HCT116 (cell line): ENCODE measurements around the gene CRTC1. TPM values are rescaled to one million over a fixed set of nuclear protein-coding genes. Genes with fewer than 3 reads are reported as not detected.

Source experiments
- ATAC-seq: fragments of 200-7000 bp; cut with Tn5 transposase; 2 replicates; pipeline ENCODE4 v1.9.1; 2020; ENCODE audit warnings: mild to moderate bottlenecking, moderate library complexity
- BruUV-seq: library from RNA; stranded (reverse); fragments of 400-500 nt; replicated peaks from 2 replicates; lab custom pipeline; 2021; lab: Mats Ljungman, UMichigan
- CTCF ChIA-PET: fragments of 300-600 bp; sonication (Branson Sonifier 250); formaldehyde crosslinking; loops from one replicate; lab custom pipeline; 2021; ENCODE audit warnings: antibody characterized with exemption; lab: Charles Lee
- POLR2A ChIA-PET: fragments of 300-600, 350-600 bp; sonication (Branson Sonifier 250); formaldehyde crosslinking; loops from one replicate; lab custom pipeline; 2021; ENCODE audit warnings: antibody characterized with exemption; lab: Charles Lee
- RAD21 ChIA-PET, 2 experiments: fragments of 300-600 bp; sonication (Branson Sonifier 250); formaldehyde crosslinking; loops; one replicate each; lab custom pipeline; 2023; ENCODE audit warnings: low total read pairs in 2 of 2; ENCODE audit not compliant: uncharacterized antibody in 2 of 2, unreplicated experiment in 2 of 2, low non-redundant PET in 1 of 2; lab: Charles Lee
- DNase-seq: peaks from one replicate; pipeline ENCODE4 v3.0.0-alpha.2; 2010; ENCODE audit warnings: low read depth, low spot score
- H2AFZ ChIP-seq: fragments of 200-600 bp; shearing (Covaris generic), sonication (generic); 2 replicates; pipeline ENCODE4 v1.6.1; 2017; ENCODE audit warnings: low read depth, mixed run types, mixed read lengths, antibody characterized with exemption, low read length; ENCODE audit not compliant: poor library complexity, severe bottlenecking
- H3K27ac ChIP-seq: 2 replicates; pipeline ENCODE4 v1.5.1; 2012; ENCODE audit warnings: low read depth, low read length
- H3K27me3 ChIP-seq: fragments of 200-600 bp; sonication (generic); 2 replicates; pipeline ENCODE4 v1.6.1; 2016; ENCODE audit warnings: mixed run types, low read length, mixed read lengths; ENCODE audit not compliant: insufficient read depth
- H3K36me3 ChIP-seq, 2 experiments: fragments of 200-500 bp in 1 of 2; fragments of 200-600 bp in 1 of 2; sonication (Bioruptor generic) in 1 of 2; sonication (generic) in 1 of 2; 2 replicates each; pipeline versions ENCODE4 v1.5.1 to v1.6.1; 2014 to 2016; ENCODE audit warnings: low read length in 2 of 2, inconsistent platforms in 1 of 2, mixed read lengths in 1 of 2, mixed run types in 1 of 2; ENCODE audit not compliant: insufficient read depth in 2 of 2, control insufficient read depth in 1 of 2
- H3K4me1 ChIP-seq, 2 experiments: fragments of 200-600 bp in 1 of 2; sonication (generic) in 1 of 2; 2 replicates each; pipeline versions ENCODE4 v1.5.1 to v1.6.1; 2012 to 2017; ENCODE audit warnings: low read length in 2 of 2, inconsistent platforms in 1 of 2, mild to moderate bottlenecking in 1 of 2, mixed read lengths in 1 of 2, mixed run types in 1 of 2, moderate library complexity in 1 of 2; ENCODE audit not compliant: insufficient read depth in 2 of 2, control insufficient read depth in 1 of 2
- H3K4me2 ChIP-seq: fragments of 200-600 bp; sonication (generic); 2 replicates; pipeline ENCODE4 v1.6.1; 2017; ENCODE audit warnings: mixed run types, low read length, mixed read lengths
- H3K4me3 ChIP-seq, 2 experiments: fragments of 200-600 bp in 1 of 2; sonication (generic) in 1 of 2; replicated peaks in 1 of 2; 2 replicates each; pipeline ENCODE4 v1.5.1; 2011 to 2016; ENCODE audit warnings: low read length in 2 of 2, control low read depth in 1 of 2, low read depth in 1 of 2, mild to moderate bottlenecking in 1 of 2, mixed read lengths in 1 of 2, mixed run types in 1 of 2
- H3K79me2 ChIP-seq: fragments of 200-600 bp; sonication (generic); 2 replicates; pipeline ENCODE4 v1.6.1; 2017; ENCODE audit warnings: mild to moderate bottlenecking, mixed run types, low read length, moderate library complexity, mixed read lengths; ENCODE audit not compliant: insufficient read depth
- H3K9ac ChIP-seq: fragments of 200-600 bp; sonication (generic); 2 replicates; pipeline ENCODE4 v1.6.1; 2016; ENCODE audit warnings: low read length, mixed read lengths
- H3K9me2 ChIP-seq: fragments of 200-600 bp; sonication (generic), shearing (Covaris generic); 2 replicates; pipeline ENCODE4 v1.6.1; 2017; ENCODE audit warnings: mixed run types, mild to moderate bottlenecking, moderate library complexity; ENCODE audit not compliant: insufficient read depth
- H3K9me3 ChIP-seq, 2 experiments: fragments of 200-500 bp in 1 of 2; fragments of 200-600 bp in 1 of 2; sonication (Bioruptor generic) in 1 of 2; sonication (generic) in 1 of 2; 2 replicates each; pipeline ENCODE4 v1.6.1; 2014 to 2017; ENCODE audit warnings: low read length in 2 of 2, mixed read lengths in 2 of 2, inconsistent platforms in 1 of 2, low read depth in 1 of 2, mild to moderate bottlenecking in 1 of 2, mixed run types in 1 of 2, moderate library complexity in 1 of 2; ENCODE audit not compliant: control insufficient read depth in 1 of 2, insufficient read depth in 1 of 2
- H4K20me1 ChIP-seq: fragments of 200-600 bp; sonication (generic), shearing (Covaris generic); 2 replicates; pipeline ENCODE4 v1.6.1; 2017; ENCODE audit warnings: mixed run types, mild to moderate bottlenecking, moderate library complexity; ENCODE audit not compliant: insufficient read depth
- SIN3A ChIP-seq: IDR thresholded peaks from 2 replicates; pipeline ENCODE4 v1.6.1; 2012; ENCODE audit warnings: low read depth
- intact Hi-C: fragments of 100-400 bp; cut with micrococcal nuclease; formaldehyde crosslinking; loops from 2 replicates; pipeline ENCODE4 v1.10.0; 2022
- total RNA-seq: library from RNA; stranded (reverse); gene quantifications from one replicate; pipeline ENCODE4 v1.2.1, GENCODE V29; 2021; ENCODE audit not compliant: unreplicated experiment
- TF ChIP-seq, protein P1 (sequence below): IDR thresholded peaks from 2 replicates; pipeline ENCODE4 v1.6.1; 2012; ENCODE audit warnings: low read depth
- TF ChIP-seq, protein P2 (sequence below): IDR thresholded peaks from 2 replicates; pipeline ENCODE4 v1.6.1; 2011; ENCODE audit warnings: mild to moderate bottlenecking, low read length, moderate library complexity; ENCODE audit not compliant: insufficient replicate concordance; ENCODE audit errors: extremely low read depth

CRTC1 gene
- total RNA-seq, 1 experiment from 2014 or later: 14.9 TPM

DNA sequence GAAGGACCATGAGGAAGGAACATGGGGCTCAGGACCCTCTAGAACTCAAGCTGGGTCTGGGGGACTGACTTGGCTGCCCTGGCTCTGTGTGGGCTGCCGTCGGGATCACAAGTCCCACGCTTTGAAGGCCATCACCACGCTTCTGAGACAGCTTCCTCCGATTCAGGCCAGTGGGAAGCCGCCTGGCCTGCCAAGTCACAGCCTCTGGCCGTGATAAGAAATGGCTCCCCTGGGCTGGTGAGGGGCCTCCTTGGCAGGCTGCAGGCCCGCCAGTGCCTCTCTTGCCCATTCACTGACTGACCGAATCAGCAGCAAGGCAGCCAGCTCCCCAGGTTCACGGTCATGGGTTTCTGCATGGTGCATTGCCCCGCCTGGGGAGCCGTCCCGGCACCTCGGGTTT lies 58.8 kb downstream of the CRTC1 start:
- CTCF ChIA-PET: no interaction called here
- no peak for TF ChIP-seq SIN3A
- TF ChIP-seq, protein P1, sequence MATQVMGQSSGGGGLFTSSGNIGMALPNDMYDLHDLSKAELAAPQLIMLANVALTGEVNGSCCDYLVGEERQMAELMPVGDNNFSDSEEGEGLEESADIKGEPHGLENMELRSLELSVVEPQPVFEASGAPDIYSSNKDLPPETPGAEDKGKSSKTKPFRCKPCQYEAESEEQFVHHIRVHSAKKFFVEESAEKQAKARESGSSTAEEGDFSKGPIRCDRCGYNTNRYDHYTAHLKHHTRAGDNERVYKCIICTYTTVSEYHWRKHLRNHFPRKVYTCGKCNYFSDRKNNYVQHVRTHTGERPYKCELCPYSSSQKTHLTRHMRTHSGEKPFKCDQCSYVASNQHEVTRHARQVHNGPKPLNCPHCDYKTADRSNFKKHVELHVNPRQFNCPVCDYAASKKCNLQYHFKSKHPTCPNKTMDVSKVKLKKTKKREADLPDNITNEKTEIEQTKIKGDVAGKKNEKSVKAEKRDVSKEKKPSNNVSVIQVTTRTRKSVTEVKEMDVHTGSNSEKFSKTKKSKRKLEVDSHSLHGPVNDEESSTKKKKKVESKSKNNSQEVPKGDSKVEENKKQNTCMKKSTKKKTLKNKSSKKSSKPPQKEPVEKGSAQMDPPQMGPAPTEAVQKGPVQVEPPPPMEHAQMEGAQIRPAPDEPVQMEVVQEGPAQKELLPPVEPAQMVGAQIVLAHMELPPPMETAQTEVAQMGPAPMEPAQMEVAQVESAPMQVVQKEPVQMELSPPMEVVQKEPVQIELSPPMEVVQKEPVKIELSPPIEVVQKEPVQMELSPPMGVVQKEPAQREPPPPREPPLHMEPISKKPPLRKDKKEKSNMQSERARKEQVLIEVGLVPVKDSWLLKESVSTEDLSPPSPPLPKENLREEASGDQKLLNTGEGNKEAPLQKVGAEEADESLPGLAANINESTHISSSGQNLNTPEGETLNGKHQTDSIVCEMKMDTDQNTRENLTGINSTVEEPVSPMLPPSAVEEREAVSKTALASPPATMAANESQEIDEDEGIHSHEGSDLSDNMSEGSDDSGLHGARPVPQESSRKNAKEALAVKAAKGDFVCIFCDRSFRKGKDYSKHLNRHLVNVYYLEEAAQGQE: no peak
- POLR2A ChIA-PET: no interaction called here

DNA sequence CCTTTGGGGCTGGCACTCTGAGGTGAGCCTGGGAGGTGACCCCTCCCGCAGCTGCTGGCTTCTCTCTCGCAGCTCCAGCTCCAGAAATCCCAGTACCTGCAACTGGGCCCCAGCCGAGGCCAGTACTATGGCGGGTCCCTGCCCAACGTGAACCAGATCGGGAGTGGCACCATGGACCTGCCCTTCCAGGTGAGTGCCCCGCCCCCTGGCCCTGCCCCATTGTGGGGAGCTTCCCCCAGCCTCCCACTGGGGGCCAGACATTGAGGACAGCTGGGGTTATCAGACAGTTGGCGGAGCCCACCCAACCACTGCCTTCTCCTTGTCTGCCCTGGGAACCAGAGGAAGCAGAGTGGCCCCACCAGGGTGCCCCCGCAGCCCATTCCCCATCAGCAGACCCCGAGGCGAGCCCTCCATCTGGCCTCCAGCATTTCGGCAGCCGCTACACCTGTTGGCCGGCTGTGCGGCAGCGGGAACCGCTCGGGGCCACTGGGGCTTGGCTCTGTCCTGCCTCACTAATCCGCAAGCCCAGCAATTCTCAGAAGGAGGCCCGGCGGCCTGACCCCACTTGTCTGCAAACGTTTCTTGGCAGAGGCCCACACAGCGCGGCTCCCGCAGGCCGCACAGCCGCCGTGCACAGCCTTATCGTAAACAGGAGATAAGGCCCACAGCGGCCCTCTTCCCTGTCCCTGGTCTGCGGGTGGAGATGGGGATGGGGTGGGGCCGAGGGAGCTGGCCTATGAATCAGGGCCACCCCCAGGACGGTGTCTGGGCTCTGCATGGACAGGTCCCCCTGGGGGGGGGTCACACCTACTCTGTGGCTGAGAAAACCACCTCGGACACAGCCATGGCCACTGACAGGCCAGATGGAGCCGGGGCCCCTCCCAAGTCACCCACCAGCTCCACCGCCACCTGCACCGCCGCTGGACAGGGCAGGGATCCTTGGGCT lies 59.6 kb downstream of the CRTC1 start:
- Histone ChIP-seq H3K36me3 (no peaks in the 10 kb centered on the region), H3K27me3 (no peaks in the 10 kb centered on the region), H3K9ac (no peak overlapping the region), H2AFZ (no peak overlapping the region), H3K9me3 (no peaks in the 10 kb centered on the region), H3K4me3 (no peak overlapping the region), H4K20me1 (no peaks in the 10 kb centered on the region), H3K4me2 (no peak overlapping the region), H3K9me2 (no peaks in the 10 kb centered on the region), H3K79me2 (no peaks in the 10 kb centered on the region), H3K27ac (no peak overlapping the region; the same call in 1 of the 2 replicates), H3K4me1 (no peaks in the 10 kb centered on the region)
- POLR2A ChIA-PET: no interaction called here
- TF ChIP-seq, protein P2, sequence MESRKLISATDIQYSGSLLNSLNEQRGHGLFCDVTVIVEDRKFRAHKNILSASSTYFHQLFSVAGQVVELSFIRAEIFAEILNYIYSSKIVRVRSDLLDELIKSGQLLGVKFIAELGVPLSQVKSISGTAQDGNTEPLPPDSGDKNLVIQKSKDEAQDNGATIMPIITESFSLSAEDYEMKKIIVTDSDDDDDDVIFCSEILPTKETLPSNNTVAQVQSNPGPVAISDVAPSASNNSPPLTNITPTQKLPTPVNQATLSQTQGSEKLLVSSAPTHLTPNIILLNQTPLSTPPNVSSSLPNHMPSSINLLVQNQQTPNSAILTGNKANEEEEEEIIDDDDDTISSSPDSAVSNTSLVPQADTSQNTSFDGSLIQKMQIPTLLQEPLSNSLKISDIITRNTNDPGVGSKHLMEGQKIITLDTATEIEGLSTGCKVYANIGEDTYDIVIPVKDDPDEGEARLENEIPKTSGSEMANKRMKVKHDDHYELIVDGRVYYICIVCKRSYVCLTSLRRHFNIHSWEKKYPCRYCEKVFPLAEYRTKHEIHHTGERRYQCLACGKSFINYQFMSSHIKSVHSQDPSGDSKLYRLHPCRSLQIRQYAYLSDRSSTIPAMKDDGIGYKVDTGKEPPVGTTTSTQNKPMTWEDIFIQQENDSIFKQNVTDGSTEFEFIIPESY: no peak
- BruUV-seq: no TSS peak
- intact Hi-C loops: no loop called here
- ATAC-seq (no peak), DNase-seq (no peak)
- CTCF ChIA-PET: no interaction called here
- RAD21 ChIA-PET: no interaction called here

More for the DNA sequence above, 58.8 kb downstream of the CRTC1 start:
- DNase-seq (no peak), ATAC-seq (no peak)
- no peaks in the 10 kb centered on the region for H3K9me2 ChIP-seq
- H3K36me3 ChIP-seq: no peaks in the 10 kb centered on the region
- H3K4me2 ChIP-seq: no peak overlapping the region
- H2AFZ ChIP-seq: no peak overlapping the region
- intact Hi-C loops: no loop called here
- no peaks in the 10 kb centered on the region for H3K27me3 ChIP-seq
- H3K9ac ChIP-seq: no peak overlapping the region
- no peaks in the 10 kb centered on the region for H3K4me1 ChIP-seq
- H3K79me2 ChIP-seq: no peaks in the 10 kb centered on the region
- no peak overlapping the region; the same call in 1 of the 2 replicates for H3K27ac ChIP-seq
- RAD21 ChIA-PET: no interaction called here
- no TSS peak for BruUV-seq
- no peak overlapping the region for H3K4me3 ChIP-seq
- no peaks in the 10 kb centered on the region for H4K20me1 ChIP-seq
- no peaks in the 10 kb centered on the region for H3K9me3 ChIP-seq
